Endothelial cell of umbilical vein (primary cell): Measurements from ENCODE around the gene PDSS2. TPM values are rescaled to one million over a fixed set of nuclear protein-coding genes. Genes with fewer than 3 reads are reported as not detected.

Source experiments
- BruUV-seq: library from RNA; stranded (reverse); fragments of 400-500 nt; replicated peaks from 2 replicates; lab custom pipeline; 2021; lab: Mats Ljungman, UMichigan
- CTCF ChIA-PET: fragments of 300-600, 350-600 bp; sonication (Branson Sonifier 250); formaldehyde crosslinking; loops from one replicate; lab custom pipeline; 2021; ENCODE audit warnings: antibody characterized with exemption, inconsistent platforms; lab: Charles Lee
- POLR2A ChIA-PET: fragments of 300-600, 350-600 bp; sonication (Branson Sonifier 250); formaldehyde crosslinking; loops from one replicate; lab custom pipeline; 2021; ENCODE audit warnings: antibody characterized with exemption, inconsistent platforms; lab: Charles Lee
- DNase-seq: peaks from one replicate; pipeline ENCODE4 v3.0.0-alpha.2; 2011; ENCODE audit warnings: low read depth, low spot score
- FAIRE-seq: peaks from 2 replicates; lab custom pipeline; 2011; peaks lifted over from hg19 to GRCh38; lab: Jason Lieb, UNC
- H2AFZ ChIP-seq: 2 replicates; pipeline ENCODE4 v1.6.0; 2012; ENCODE audit warnings: low read depth, low read length, control low read depth, inconsistent platforms
- H3K27ac ChIP-seq: 2 replicates; pipeline ENCODE4 v1.5.1; 2011; ENCODE audit warnings: low read depth, mild to moderate bottlenecking, control low read depth, low read length, moderate library complexity; ENCODE audit not compliant: insufficient read depth
- H3K27me3 ChIP-seq, 2 experiments: 2 replicates each; pipeline versions ENCODE4 v1.6.0 to v1.6.1; 2011; ENCODE audit warnings: low read length in 2 of 2, mixed read lengths in 1 of 2; ENCODE audit not compliant: control insufficient read depth in 2 of 2, insufficient read depth in 2 of 2
- H3K36me3 ChIP-seq, 2 experiments: 2 replicates in 1 of 2; 3 replicates in 1 of 2; pipeline ENCODE4 v1.5.1; 2011; ENCODE audit warnings: low read length in 2 of 2, mild to moderate bottlenecking in 1 of 2, moderate library complexity in 1 of 2; ENCODE audit not compliant: control insufficient read depth in 2 of 2, insufficient read depth in 2 of 2; ENCODE audit errors: extremely low read depth in 1 of 2
- H3K4me1 ChIP-seq: 3 replicates; pipeline ENCODE4 v1.5.1; 2011; ENCODE audit warnings: mild to moderate bottlenecking, low read length; ENCODE audit not compliant: control insufficient read depth, insufficient read depth; ENCODE audit errors: extremely low read depth
- H3K4me2 ChIP-seq: 2 replicates; pipeline ENCODE4 v1.6.1; 2011; ENCODE audit warnings: low read length, control low read depth, mixed read lengths; ENCODE audit not compliant: insufficient read depth
- H3K4me3 ChIP-seq, 3 experiments: fragments of 200-600 bp in 1 of 3; sonication (generic), shearing (Covaris generic) in 1 of 3; replicated peaks in 1 of 3; 2 replicates each; pipeline ENCODE4 v1.5.1; 2011 to 2016; ENCODE audit warnings: control low read depth in 3 of 3, low read length in 3 of 3, mild to moderate bottlenecking in 2 of 3, inconsistent platforms in 1 of 3, low read depth in 1 of 3, moderate library complexity in 1 of 3; ENCODE audit not compliant: insufficient read depth in 1 of 3
- H3K79me2 ChIP-seq: 2 replicates; pipeline ENCODE4 v1.6.0; 2012; ENCODE audit warnings: low read length, inconsistent platforms; ENCODE audit not compliant: control insufficient read depth, insufficient read depth
- H3K9ac ChIP-seq: replicated peaks from 2 replicates; pipeline ENCODE3; 2011; ENCODE audit warnings: low read length, control low read depth; ENCODE audit not compliant: insufficient read depth; ENCODE audit errors: extremely low read depth
- H3K9me1 ChIP-seq: replicated peaks from 3 replicates; pipeline ENCODE4 v1.6.0; 2011; ENCODE audit warnings: mild to moderate bottlenecking, low read length; ENCODE audit not compliant: control insufficient read depth, insufficient read depth; ENCODE audit errors: extremely low read depth
- H3K9me3 ChIP-seq: replicated peaks from 2 replicates; pipeline ENCODE4 v1.5.1; 2012; ENCODE audit warnings: low read length, inconsistent platforms; ENCODE audit not compliant: control insufficient read depth, insufficient read depth
- H4K20me1 ChIP-seq: replicated peaks from 2 replicates; pipeline ENCODE3; 2011; ENCODE audit warnings: mild to moderate bottlenecking, low read length; ENCODE audit not compliant: control insufficient read depth, insufficient read depth; ENCODE audit errors: extremely low read depth
- EZH2 ChIP-seq: IDR thresholded peaks from 2 replicates; pipeline ENCODE4 v1.6.1; 2012; ENCODE audit warnings: borderline replicate concordance, low read depth, mild to moderate bottlenecking, moderate library complexity, low read length, inconsistent platforms; ENCODE audit not compliant: severe bottlenecking
- FOS ChIP-seq: IDR thresholded peaks from 2 replicates; pipeline ENCODE4 v1.6.1; 2011; ENCODE audit warnings: mild to moderate bottlenecking, low read length, moderate library complexity, borderline replicate concordance; ENCODE audit not compliant: insufficient read depth
- GATA2 ChIP-seq: IDR thresholded peaks from 2 replicates; pipeline ENCODE4 v1.7.0; 2011; ENCODE audit warnings: low read depth, mild to moderate bottlenecking, moderate library complexity, mixed read lengths, low read length; ENCODE audit not compliant: insufficient read length, insufficient read depth
- JUN ChIP-seq: IDR thresholded peaks from 2 replicates; pipeline ENCODE4 v1.6.1; 2011; ENCODE audit warnings: borderline replicate concordance, low read depth; ENCODE audit not compliant: insufficient read length, insufficient read depth
- MAX ChIP-seq: IDR thresholded peaks from 2 replicates; pipeline ENCODE4 v1.6.1; 2011; ENCODE audit not compliant: insufficient read depth, insufficient read length
- POLR2AphosphoS5 ChIP-seq: IDR thresholded peaks from 2 replicates; pipeline ENCODE4 v1.6.1; 2012; ENCODE audit warnings: low read depth, mild to moderate bottlenecking, control low read depth, low read length, moderate library complexity; ENCODE audit not compliant: insufficient read depth
- dilution Hi-C: fragments of 300-500 bp; cut with MboI; formaldehyde crosslinking; loops from one replicate; pipeline ENCODE4 v1.15.0; 2019; ENCODE audit warnings: low sequenced_read_pairs; ENCODE audit not compliant: extremely low pct_ligation_motif_present
- intact Hi-C: fragments of 100-400 bp; cut with micrococcal nuclease; formaldehyde crosslinking; loops from one replicate; pipeline ENCODE4 v1.10.0; 2022
- polyA plus RNA-seq, 4 experiments: library from polyadenylated mRNA; depleted of rRNA in 3 of 4; stranded (reverse) in 3 of 4; unstranded in 1 of 4; fragments of >200 nt; gene quantifications; 2 replicates each; pipeline versions ENCODE4 v1.2.1 to v1.2.3, GENCODE V29; 2011 to 2012; ENCODE audit warnings: missing spikeins in 1 of 4
- total RNA-seq: library from RNA; stranded (reverse); gene quantifications from 2 replicates; pipeline ENCODE4 v1.2.3, GENCODE V29; 2021

The PDSS2 gene
- total and polyA plus RNA-seq, 2 donors (not counting 3 experiments of a cell fraction or from before 2014, with no cell fraction given) = 7.6 to 9.3 TPM

- dilution Hi-C loops = no loop called here
- POLR2A ChIA-PET = no interaction called here
- no peak overlapping the region for H3K4me2 ChIP-seq
- DNase-seq (no peak), FAIRE-seq (no peak)
- BruUV-seq = no TSS peak
- no peaks in the 10 kb centered on the region for H3K79me2 ChIP-seq
- no peak for TF ChIP-seq MAX
- TF ChIP-seq GATA2 = no peak
- TF ChIP-seq JUN = no peak
- no peak for TF ChIP-seq POLR2AphosphoS5
- no peak overlapping the region for H3K9ac ChIP-seq
- H3K4me1 ChIP-seq = no peaks in the 10 kb centered on the region
- H2AFZ ChIP-seq = no peak overlapping the region
- intact Hi-C loops = no loop called here
- H3K9me1 ChIP-seq = no peaks in the 10 kb centered on the region
- no peaks in the 10 kb centered on the region for H3K27me3 ChIP-seq
- CTCF ChIA-PET = no interaction called here
- H3K4me3 ChIP-seq = no peak overlapping the region
- H3K27ac ChIP-seq = no peak overlapping the region
- no peaks in the 10 kb centered on the region for H3K36me3 ChIP-seq
- H4K20me1 ChIP-seq = no peaks in the 10 kb centered on the region
- H3K9me3 ChIP-seq = no peaks in the 10 kb centered on the region
Observed at GRCh38 chr6:107357842-107358241, 101.5 kb downstream of the PDSS2 start.

- no TSS peak for BruUV-seq
- Histone ChIP-seq H3K79me2 (no peaks in the 10 kb centered on the region), H3K9me3 (no peaks in the 10 kb centered on the region), H3K4me3 (no peak overlapping the region), H3K27me3 (no peaks in the 10 kb centered on the region), H3K36me3 (no peaks in the 10 kb centered on the region), H3K9ac (no peak overlapping the region), H3K9me1 (no peaks in the 10 kb centered on the region), H3K27ac (no peak overlapping the region), H4K20me1 (no peaks in the 10 kb centered on the region), H3K4me1 (no peaks in the 10 kb centered on the region), H3K4me2 (no peak overlapping the region), H2AFZ (no peak overlapping the region)
- ChIA-PET CTCF (no interaction called here), POLR2A (no interaction called here)
- TF ChIP-seq FOS (no peak), EZH2 (no peak), POLR2AphosphoS5 (no peak), GATA2 (no peak)
- dilution Hi-C loops = no loop called here
- DNase-seq = no peak
- FAIRE-seq = no peak
- intact Hi-C loops = no loop called here
Observed at GRCh38 chr6:107357031-107357430, 102.3 kb downstream of the PDSS2 start.
